Islet of Langerhans (tissue), 1 donor: Measurements from ENCODE around the gene ABCC11.

Source experiments
- FAIRE-seq: peaks from one replicate; lab custom pipeline; 2011; peaks lifted over from hg19 to GRCh38; lab: Jason Lieb, UNC

The ABCC11 gene

DNA sequence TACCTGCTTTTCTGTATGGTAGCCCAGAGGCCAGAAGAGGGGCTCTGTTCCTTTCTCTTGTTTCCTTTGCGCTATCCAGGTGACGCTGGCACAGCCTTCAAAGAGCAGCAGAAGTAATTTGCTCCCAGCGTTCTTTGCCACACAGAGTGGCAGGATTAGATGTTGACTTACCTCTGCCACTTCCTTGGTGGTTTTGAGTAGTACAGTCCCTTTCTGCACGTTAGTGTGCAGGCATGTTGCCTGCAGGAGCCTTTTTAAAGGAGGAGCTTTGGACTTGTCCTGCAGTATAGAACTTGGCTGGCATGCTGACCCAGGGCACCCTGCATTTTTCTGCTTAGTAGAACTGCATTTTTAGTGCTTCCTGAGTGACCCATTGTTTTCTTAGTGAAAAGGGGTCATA is at the start of gene ABCC11:
TSS of gene ABCC11 (minus strand) at position 229 of the 400 bp plus-strand sequence. CDS start 15,618 bp downstream, outside the sequence.
- FAIRE-seq, result no peak

DNA sequence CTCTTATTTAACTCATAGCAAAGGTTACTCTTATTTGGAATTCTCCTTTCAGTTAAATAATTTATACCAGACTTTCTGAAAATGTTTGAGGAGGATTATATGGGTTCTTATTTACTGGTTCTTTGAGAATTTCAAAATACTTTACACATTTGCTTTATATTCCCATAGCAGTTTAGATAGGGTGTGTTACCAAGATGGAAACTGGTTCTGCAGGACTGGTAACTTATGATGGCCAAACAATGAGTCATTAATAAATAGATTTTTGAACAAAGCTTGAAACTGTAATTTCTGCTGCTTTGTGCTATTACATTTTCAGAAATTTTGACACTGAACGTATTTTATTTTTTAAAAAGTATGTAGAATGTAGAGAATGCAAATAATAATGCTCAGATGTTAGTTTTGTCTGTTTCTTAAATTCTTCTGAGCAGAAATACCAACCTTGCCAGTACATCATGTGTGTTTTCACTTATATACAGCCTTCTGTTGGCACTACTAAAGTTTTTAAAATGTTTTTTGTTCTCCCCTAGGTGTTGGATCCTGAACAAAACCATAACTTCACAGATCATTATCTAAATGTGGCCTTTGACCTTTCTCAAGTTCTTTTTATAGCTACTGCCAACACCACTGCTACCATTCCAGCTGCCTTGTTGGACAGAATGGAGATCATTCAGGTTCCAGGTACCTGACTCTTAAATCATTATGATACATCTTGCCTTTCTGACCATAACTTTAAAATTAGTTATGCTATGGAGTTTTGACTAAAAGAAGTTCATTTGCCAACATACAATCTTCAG is 48.3 kb upstream of the ABCC11 start:
- no peak for FAIRE-seq

DNA sequence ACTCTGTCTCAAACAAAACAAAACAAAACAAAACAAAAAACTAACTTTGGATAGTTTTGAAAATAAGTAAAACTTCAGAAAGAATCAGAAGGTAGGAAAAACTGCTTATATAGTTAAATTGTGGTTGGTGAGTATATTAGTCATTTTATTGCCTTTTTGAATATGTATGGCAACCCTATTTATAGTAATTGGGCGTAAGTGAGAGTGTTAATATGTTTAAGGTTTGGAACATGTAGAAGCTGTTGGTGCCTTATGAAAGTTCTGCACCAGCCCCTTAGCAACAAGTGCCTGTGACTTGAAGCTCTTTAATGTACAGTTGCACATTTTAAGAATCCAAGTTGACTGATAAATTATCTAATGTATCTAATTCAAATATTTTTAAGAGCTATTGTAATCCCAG is 47.4 kb upstream of the ABCC11 start:
- FAIRE-seq, result no peak

DNA sequence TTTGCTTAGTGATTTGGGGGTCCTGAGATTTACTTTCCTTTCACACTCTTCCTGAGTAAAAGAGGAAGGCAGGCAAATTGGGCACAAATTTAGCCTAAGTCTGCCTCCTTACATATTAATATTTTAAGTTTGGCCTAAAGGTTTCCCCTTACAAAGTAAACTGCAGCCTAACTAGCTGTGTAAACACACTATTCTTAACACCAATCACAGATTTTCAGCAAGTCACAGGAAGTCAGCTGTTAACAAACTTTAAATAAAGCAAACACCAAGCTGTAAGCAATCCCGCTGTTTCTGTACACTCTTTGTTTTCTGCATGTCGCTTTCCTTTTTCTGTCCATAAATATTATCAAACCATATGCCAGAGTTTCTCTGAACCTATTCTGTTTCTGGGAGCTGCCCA is 45.1 kb upstream of the ABCC11 start:
- FAIRE-seq, result no peak

DNA sequence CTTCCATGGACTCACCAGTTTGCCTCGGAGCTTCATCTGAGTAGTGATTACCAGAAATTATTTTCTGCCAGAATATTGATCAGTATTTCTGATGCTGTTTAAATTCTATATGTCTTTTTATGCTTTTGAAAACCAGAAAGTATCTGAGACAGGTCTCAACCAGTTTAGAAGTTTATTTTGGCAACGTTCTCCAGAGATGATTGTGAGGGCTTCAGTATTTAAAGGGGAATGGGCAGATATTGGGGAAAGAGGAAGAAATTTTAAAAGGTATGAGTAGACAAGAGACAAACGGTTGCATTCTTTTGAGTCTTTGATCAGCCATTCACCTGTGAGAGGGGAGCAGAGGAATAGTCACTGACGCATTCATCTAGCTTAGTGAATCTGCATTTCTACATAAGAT is 44.4 kb upstream of the ABCC11 start:
- FAIRE-seq, result no peak

DNA sequence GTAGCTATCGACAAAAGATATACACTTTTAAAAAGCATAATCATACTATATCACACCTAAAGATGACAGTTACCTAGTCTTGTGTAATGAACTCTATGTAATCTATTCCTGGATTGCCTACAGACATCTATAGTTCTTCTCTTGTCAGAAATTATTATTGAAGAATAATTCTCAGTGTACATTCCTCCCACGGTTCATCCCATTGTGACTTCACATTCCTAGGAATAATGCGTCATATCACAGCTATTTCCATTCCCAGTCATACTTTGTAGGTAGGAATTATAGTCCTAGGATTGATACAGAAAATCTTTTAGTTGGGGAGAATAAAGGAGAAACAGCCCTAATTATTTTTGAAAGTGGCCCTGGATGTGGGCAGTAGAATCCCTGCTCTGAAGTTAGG is 44.0 kb upstream of the ABCC11 start:
- no peak for FAIRE-seq

DNA sequence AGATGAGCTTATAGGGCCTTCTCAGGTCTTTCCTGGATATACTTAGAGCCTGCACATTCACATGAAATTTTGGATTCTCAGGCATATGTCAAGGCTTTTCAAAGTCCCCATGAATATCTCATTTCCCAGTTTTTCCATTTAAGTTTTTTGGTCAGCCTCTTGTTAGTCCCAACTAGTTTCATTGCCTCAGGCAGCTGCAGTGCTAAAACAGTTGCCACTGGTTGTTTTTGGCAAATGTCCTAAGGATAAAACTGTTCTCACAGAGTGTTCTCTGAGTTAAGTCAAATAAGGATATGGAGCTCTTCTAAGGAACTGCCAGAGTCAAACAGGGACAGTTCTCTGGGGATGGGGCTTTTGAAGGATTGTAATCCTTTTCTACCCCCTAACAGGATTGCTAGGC is 39.9 kb upstream of the ABCC11 start:
- no peak for FAIRE-seq

DNA sequence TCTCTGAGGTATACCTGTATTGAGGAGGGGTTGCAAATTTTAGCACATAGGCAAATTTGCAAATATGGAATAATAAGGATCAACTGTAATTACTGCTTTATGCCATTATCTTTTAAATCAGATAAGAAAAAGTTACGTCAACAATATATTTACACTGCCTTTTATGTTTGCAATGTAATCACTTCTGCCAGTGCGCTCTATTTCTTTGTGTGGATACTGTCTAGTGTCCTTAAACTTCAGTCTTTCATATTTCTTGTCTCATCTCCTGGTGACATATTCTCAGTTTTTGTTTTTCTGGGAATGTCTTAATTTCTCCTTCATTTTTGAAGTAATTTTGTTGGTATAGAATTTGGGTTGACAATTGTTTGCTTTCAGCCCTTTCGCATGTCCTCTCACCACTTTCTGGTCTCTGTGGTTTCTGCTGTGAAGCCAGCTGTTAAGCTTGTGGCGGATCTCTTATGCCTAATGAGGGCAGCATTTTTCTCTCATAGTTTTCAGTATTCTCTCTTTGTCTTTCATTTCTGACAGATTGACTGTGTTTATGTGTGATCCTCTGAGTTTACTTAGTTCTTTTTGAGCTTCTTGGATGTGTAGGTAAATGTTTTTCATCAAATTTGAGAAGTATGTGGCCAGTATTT is 37.6 kb upstream of the ABCC11 start:
- FAIRE-seq, result no peak

DNA sequence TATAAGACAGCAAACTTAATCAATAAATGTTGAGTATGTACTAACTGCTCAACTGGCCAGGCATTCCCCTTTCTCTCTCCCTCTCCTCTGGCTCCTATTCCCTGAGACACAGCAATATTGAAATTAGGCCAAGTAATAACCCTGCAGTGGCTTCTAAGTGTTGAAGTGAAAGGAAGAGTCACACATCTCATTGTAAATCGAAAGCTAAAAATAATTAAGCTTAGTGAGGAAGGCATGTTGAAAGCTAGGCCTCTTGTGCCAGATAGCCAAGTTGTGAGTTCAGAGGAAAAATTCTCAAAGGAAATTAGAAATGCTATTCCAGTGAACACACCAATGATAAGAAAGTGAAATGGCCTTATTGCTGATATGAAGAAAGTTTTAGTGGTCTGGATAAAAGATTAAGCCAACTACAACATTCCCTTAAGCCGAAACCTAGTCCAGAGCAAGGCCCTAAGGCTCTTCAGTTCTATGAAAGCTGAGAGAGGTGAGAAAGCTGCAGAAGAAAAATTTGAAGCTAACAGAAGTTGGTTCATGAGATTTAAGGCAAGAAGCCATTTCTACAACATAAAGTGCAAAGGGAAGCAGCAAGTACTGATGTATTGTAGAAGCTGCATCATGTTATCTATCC is 35.4 kb upstream of the ABCC11 start:
- FAIRE-seq, result peak; percentile 79

DNA sequence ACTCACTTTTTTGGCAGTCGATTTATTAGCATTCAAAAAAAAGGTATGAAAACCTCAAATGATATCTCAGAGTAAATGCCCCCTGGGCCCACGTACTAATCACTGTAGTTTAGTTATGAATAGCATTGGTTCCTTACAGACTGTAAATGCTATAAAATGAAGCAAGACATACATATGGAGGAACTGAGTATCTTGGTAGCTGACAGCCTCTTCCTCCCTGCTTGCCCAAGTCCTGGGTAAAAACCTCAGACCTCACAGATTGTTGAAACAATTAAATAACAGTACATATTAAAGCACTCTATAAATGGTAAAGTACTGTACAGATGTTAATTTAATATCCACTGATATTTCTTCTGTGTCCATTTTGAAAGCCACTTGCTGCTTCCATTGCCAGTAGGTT is 33.2 kb upstream of the ABCC11 start:
- peak; percentile 30 for FAIRE-seq

DNA sequence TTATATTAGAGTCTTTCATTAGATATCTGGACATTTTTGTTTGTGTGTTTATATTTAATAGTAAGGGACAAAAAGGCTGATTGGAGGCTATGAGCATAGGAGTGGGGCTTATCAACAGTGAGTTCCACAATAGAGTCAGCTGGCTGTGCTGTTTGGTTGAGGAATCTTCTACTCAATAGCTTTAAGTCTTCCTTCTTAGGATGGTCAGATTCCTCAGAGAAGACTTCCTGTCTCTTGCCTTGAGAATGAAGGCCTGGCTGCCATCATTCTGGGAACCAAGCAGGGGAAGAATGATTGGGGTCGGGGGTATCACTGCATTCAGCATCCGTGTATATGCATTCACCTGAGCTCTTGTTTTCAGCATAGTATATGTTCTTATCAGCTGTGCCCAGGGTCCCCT is 31.9 kb upstream of the ABCC11 start:
- no peak for FAIRE-seq

DNA sequence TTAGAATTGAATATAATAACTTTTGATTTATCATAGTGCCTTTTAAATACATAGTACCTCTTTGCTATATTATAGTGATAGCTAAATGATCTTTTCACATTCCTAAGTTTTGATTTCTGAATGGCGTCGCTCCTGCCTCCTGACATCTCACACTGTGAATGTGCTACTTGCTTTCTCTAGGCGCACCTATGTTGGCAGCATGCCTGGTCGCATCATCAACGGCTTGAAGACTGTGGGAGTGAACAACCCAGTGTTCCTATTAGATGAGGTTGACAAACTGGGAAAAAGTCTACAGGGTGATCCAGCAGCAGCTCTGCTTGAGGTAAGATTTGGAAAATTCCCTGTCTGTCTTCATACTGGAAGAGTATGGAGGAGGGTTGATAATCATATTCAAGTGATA is 29.8 kb upstream of the ABCC11 start:
- no peak for FAIRE-seq

DNA sequence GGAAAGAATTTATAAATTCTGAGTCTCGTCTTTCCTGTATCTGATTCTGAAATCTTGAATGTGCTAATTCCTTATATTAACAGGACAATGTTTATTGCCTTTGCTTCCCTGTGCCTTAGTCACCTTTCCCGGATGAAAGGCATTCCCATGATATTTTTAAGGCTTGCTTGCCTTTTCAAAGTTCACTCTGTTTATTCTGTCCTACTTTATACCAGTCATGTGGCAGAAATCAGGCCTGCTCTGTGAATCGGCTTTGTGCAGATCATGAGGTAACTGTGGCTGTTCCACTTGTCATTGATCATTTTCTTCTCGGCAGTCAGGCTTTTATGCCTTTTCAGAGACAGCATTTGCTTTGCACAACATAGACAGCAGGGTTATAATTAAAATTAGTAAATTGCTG is 28.8 kb upstream of the ABCC11 start:
- peak; percentile 56 for FAIRE-seq

DNA sequence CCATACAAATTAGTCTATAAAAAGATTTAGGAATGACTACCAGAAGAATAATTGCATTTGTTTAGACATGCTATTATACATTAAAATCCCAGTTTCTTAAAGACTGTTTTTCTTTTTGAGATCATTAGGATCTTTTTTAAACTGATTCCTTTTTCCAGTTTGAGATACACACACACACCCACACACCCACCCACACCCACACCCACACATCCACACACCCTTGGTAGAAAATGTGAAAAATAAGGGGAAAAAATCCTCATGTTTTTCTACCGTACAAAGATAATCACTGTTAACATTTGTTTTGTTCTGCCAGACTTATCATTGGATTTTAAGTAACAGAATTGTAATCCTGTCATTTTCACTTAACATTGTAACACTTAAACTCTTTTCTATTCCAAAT is 27.1 kb upstream of the ABCC11 start:
- no peak for FAIRE-seq

DNA sequence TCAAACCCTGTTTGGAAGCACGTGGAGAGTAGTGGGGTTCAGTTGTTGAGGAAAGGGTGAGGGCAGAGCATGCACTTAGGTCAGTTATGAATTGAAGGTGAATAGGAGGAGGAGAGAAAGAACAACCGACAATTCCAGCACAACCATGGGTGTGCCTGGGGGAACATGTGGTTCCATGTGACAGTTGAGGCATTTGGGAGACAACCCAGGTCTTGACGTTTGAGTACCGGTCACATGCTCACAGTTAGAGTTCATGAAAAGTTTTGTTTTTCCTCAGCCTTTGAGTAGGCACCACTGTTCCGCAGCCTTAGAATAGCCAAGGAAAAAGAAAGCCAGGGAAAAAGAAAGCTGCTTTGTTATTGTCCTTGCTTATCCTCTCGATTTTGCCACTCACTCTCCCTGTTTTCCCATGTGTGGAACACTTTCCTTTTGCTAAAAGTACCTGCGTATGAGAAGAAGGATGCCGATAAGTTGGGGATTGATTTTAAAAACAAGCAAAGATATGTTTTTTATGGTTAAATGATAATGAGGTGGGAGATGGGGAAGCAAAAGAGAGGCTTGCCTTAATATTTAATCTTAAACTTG is 25.6 kb upstream of the ABCC11 start:
- no peak for FAIRE-seq

DNA sequence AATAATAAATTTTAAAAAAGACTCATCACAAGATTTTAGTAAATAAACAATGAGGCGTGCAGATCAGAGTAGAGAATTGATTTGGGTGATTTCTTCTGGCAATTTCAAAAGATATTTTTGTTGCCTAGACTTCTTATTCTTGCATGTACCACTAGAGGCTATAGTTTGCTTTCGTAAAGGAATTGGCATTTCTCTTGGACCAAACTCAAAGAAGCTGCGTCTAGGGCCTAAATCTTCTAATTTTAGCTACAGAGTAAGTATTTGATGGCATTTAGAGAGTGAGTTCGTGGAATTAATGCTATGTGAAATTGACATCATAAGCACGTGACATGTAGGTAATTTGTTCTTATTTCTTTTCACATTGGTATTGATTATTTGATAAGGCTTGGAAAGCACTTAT is 24.4 kb upstream of the ABCC11 start:
- FAIRE-seq, result no peak

DNA sequence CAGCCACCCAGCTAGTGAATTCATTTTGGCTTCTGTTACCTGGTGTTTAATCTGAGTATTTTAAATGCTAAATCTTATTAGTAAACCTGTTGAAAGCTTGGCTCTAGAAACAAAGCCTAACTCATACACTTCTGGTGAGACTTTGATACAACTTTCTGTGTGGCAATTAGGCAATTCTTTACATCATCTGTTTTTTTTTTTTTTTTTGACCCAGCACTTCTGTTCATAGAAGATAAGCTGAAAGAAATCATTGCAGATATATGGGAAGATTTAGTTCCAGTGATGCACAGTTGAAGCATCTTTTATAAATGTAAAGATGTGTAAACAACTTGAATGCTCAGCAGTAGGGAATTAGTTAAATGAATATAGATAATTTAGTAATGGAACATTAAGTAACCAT is 21.7 kb upstream of the ABCC11 start:
- FAIRE-seq, result no peak

DNA sequence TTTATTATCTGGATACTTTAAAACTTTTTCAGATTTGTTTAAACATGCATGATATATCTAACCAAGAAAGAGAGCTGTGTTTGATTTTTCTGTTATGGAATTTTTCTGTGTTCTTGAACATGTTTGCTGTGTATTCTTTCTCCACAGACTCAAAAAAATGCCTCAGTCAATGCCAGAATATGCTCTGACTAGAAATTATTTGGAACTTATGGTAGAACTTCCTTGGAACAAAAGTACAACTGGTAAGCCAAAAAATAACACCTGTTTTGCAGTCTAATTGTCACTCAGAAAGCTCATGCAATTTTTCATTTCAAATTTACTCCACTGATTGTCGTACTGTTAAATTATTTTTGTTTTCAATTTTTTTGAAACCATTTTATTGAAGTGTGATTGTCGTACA is 15.3 kb upstream of the ABCC11 start:
- no peak for FAIRE-seq

DNA sequence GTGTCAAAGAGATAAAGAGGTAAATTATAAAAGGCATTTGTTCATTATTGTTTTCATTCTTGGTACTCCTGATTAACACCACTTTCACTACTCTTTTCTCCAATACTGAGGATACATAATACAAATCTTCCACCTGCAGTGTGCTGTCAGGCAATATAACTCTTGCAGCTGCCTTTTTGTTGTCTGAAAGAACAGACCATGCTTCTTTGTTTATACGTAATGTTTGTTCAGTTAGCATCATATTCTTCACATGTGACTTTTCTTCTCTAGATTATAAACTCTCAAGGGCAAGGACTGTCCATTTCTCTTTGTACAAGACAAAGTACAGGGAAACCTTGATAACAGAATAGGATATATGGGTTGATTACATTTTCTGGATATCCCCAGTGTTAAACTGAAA is 14.2 kb upstream of the ABCC11 start:
- no peak for FAIRE-seq

DNA sequence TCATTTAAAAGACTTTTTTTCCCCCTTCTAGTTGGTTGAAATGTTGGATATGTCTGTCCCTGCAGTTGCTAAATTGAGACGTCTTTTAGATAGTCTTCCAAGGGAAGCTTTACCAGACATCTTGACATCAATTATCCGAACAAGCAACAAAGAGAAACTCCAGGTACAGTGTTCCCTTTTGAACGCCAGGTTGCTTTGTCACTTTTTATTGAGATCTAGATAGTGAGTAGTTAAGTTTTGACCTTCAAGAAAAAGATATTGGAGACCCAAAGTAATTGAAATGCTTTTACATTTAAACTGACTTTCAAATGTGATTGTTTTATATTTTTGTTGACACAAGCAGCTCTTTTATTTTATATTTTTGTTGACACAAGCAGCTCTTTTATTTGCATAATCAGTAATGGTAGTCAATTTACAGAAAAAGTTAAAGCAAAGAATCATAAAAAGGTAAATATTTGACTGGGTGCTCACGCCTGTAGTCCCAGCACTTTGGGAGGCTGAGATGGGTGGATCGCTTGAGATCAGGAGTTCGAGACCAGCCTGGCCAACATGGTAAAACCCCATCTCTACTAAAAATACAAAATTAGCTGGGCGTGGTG is 9.3 kb upstream of the ABCC11 start:
- FAIRE-seq, result peak; percentile 66

DNA sequence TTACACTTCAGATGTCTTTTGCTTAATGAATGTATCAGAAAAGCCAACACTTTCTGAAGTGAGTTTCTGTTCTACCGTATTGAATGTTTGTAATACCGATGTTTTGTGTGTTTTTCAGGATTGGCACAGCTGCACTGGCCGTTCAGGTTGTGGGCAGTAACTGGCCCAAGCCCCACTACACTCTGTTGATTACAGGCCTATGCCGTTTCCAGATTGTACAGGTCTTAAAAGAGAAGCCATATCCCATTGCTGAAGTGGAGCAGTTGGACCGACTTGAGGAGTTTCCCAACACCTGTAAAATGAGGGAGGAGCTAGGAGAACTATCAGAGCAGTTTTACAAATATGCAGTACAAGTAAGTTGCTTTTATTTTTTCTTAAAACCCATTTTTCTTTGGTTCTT is 4.7 kb upstream of the ABCC11 start:
- FAIRE-seq, result no peak

DNA sequence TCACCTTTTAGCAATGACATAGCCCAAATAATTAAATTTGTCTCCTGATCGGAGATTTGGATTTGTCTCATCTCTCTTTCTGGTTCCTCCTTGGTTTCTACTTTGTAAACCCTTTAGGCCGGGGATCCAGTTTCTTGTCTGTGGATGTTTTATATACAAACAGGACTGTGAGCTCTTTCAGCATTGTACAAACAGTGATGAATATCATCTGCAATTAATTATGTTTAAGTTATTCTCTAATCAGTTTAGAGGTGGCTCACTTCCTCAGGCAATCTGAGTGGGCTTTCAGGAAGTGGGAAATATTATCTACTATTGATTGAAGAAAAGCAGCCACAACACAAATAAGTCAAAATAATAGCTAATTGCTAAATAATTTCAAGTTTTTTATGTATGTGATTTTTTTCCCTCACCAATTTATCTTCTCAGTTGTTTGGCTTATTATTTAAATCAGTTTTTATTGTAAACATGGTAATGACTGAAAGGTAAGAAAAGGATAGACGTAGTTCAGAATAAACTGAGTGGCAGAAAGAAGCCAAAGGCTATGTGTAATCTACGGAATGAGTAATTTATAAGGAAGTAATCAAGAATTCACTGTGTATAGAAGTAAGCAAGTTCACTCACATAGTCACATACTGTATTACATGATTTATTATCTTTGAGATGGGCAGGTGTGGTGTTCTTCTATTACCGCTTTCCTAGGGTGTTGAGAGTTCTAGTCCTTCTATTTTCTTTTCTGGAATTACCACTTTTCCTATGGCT is 3.4 kb upstream of the ABCC11 start:
- FAIRE-seq, result no peak
